ENCODE results near the gene CCDC157.

DNA sequence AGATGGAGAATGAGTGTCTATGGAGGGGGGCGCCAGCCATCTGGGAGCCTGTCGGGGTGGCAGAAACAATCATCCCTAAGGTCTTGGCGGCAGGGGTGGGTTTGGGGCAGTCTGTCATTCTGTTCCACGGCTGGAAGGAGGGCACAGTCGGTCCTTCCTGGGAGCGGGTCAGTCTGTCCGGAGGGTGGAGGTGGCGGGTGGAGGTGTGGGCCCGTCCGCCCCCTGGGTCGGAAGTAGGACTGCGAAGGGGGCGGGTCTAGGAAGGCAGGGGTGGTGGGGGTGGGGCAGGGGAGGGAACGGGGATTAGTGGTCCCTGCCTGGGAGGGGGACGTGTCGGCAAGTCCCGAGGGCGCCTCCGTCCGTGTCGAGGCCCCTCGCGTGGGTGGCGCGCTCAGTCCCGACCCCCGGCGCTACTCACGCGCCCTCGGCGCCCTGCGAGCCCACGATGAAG lies 30.5 kb upstream of the CCDC157 start:
- TF ChIP-seq FOXA1 (IDR thresholded peaks at IDR 0.05; ENCODE audit: borderline replicate concordance) (no peak), HCFC1 (IDR thresholded peaks at IDR 0.05; ENCODE audit: low read depth, low read length) (no peak), HLTF (IDR thresholded peaks at IDR 0.05) (no peak), POLR3A (IDR thresholded peaks at IDR 0.05; ENCODE audit: borderline replicate concordance, extremely low read depth, insufficient read depth, insufficient read length) (no peak), ATF1 (CRISPR knock-in tag; IDR thresholded peaks at IDR 0.05) (no peak), ATF1 (tag; IDR thresholded peaks at IDR 0.05) (no peak), ZNF76 (CRISPR knock-in tag; IDR thresholded peaks at IDR 0.05; ENCODE audit: borderline replicate concordance) (no peak), FOXM1 (IDR thresholded peaks at IDR 0.05; ENCODE audit: low read depth) (no peak), FOXM1 (CRISPR knock-in tag; IDR thresholded peaks at IDR 0.05; ENCODE audit: low read depth) (no peak)
- TF ChIP-seq, protein P1, sequence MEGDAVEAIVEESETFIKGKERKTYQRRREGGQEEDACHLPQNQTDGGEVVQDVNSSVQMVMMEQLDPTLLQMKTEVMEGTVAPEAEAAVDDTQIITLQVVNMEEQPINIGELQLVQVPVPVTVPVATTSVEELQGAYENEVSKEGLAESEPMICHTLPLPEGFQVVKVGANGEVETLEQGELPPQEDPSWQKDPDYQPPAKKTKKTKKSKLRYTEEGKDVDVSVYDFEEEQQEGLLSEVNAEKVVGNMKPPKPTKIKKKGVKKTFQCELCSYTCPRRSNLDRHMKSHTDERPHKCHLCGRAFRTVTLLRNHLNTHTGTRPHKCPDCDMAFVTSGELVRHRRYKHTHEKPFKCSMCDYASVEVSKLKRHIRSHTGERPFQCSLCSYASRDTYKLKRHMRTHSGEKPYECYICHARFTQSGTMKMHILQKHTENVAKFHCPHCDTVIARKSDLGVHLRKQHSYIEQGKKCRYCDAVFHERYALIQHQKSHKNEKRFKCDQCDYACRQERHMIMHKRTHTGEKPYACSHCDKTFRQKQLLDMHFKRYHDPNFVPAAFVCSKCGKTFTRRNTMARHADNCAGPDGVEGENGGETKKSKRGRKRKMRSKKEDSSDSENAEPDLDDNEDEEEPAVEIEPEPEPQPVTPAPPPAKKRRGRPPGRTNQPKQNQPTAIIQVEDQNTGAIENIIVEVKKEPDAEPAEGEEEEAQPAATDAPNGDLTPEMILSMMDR (IDR thresholded peaks at IDR 0.05 in 2 of 3, conservative IDR thresholded peaks at IDR 0.05 in 1 of 3; ENCODE audit: insufficient read depth in 2 of 3, low read depth in 1 of 3, low read length in 3 of 3), result no peak
- TF ChIP-seq, protein P2, sequence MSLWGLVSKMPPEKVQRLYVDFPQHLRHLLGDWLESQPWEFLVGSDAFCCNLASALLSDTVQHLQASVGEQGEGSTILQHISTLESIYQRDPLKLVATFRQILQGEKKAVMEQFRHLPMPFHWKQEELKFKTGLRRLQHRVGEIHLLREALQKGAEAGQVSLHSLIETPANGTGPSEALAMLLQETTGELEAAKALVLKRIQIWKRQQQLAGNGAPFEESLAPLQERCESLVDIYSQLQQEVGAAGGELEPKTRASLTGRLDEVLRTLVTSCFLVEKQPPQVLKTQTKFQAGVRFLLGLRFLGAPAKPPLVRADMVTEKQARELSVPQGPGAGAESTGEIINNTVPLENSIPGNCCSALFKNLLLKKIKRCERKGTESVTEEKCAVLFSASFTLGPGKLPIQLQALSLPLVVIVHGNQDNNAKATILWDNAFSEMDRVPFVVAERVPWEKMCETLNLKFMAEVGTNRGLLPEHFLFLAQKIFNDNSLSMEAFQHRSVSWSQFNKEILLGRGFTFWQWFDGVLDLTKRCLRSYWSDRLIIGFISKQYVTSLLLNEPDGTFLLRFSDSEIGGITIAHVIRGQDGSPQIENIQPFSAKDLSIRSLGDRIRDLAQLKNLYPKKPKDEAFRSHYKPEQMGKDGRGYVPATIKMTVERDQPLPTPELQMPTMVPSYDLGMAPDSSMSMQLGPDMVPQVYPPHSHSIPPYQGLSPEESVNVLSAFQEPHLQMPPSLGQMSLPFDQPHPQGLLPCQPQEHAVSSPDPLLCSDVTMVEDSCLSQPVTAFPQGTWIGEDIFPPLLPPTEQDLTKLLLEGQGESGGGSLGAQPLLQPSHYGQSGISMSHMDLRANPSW (CRISPR knock-in tag; IDR thresholded peaks at IDR 0.05), result no peak
- TF ChIP-seq, protein P3, sequence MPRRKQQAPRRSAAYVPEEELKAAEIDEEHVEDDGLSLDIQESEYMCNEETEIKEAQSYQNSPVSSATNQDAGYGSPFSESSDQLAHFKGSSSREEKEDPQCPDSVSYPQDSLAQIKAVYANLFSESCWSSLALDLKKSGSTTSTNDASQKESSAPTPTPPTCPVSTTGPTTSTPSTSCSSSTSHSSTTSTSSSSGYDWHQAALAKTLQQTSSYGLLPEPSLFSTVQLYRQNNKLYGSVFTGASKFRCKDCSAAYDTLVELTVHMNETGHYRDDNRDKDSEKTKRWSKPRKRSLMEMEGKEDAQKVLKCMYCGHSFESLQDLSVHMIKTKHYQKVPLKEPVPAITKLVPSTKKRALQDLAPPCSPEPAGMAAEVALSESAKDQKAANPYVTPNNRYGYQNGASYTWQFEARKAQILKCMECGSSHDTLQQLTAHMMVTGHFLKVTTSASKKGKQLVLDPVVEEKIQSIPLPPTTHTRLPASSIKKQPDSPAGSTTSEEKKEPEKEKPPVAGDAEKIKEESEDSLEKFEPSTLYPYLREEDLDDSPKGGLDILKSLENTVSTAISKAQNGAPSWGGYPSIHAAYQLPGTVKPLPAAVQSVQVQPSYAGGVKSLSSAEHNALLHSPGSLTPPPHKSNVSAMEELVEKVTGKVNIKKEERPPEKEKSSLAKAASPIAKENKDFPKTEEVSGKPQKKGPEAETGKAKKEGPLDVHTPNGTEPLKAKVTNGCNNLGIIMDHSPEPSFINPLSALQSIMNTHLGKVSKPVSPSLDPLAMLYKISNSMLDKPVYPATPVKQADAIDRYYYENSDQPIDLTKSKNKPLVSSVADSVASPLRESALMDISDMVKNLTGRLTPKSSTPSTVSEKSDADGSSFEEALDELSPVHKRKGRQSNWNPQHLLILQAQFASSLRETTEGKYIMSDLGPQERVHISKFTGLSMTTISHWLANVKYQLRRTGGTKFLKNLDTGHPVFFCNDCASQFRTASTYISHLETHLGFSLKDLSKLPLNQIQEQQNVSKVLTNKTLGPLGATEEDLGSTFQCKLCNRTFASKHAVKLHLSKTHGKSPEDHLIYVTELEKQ (CRISPR knock-in tag; IDR thresholded peaks at IDR 0.05), result no peak
- TF ChIP-seq, protein P4, sequence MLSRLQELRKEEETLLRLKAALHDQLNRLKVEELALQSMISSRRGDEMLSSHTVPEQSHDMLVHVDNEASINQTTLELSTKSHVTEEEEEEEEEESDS (CRISPR knock-in tag; IDR thresholded peaks at IDR 0.05), result no peak
